Right atrium auricular region (tissue), 2 donors: Measurements from ENCODE around the gene TTLL5. TPM values are rescaled to one million over a fixed set of nuclear protein-coding genes. Genes with fewer than 3 reads are reported as not detected.

Source experiments
- DNase-seq: peaks from one replicate; pipeline ENCODE4 v3.0.0-alpha.2; 2019; ENCODE audit warnings: low spot score
- H3K27ac ChIP-seq, 2 donors: fragments of 200-600 bp; sonication (generic); 1 replicate in 1 of 2; 2 replicates in 1 of 2; pipeline ENCODE4 v1.5.1; 2016 to 2019
- H3K27me3 ChIP-seq, 2 donors: fragments of 200-600 bp; sonication (generic); one replicate each; pipeline versions ENCODE4 v1.5.1 to v1.6.0; 2017 to 2019
- H3K36me3 ChIP-seq: fragments of 200-600 bp; sonication (generic); one replicate; pipeline ENCODE4 v1.5.1; 2016
- H3K4me1 ChIP-seq, 2 donors: fragments of 200-600 bp; sonication (generic); one replicate each; pipeline versions ENCODE4 v1.5.1 to v1.6.0; 2017 to 2019
- H3K4me3 ChIP-seq, 2 donors: fragments of 200-600 bp; sonication (generic); 1 replicate in 1 of 2; 2 replicates in 1 of 2; pipeline ENCODE4 v1.5.1; 2017 to 2019; ENCODE audit warnings: mild to moderate bottlenecking in 1 of 2, moderate library complexity in 1 of 2
- H3K9me3 ChIP-seq, 2 donors: fragments of 200-600 bp; sonication (generic); one replicate each; pipeline ENCODE4 v1.5.1; 2019
- CTCF ChIP-seq, 2 donors: fragments of 200-600 bp; sonication (generic); IDR thresholded peaks; one replicate each; pipeline ENCODE4 v1.5.1; 2019; ENCODE audit warnings: antibody characterized with exemption in 2 of 2
- total RNA-seq, 2 donors: library from RNA; depleted of rRNA; stranded (reverse); fragments of >200 nt; gene quantifications; one replicate each; pipeline ENCODE4 v1.1.0, GENCODE V29; 2016

TTLL5 gene
- total RNA-seq, 2 donors from 2014 or later = 15.3 to 22.6 TPM

GRCh38 chr14:75700295-75700694, 39.2 kb downstream of the TTLL5 start:
- Histone ChIP-seq H3K4me1 (peaks cover 0 to 13% of the 10 kb centered on the region in 2 donors), H3K27me3 (no peaks in the 10 kb centered on the region), H3K27ac (no peak overlapping the region), H3K9me3 (peaks cover 0 to 2% of the 10 kb centered on the region in 2 donors), H3K4me3 (no peak overlapping the region), H3K36me3 (peaks cover 15% of the 10 kb centered on the region)
- DNase-seq = no peak
- TF ChIP-seq CTCF (IDR thresholded peaks at IDR 0.05) = no peak

GRCh38 chr14:75702122-75702521, 41.1 kb downstream of the TTLL5 start:
- no peak for TF ChIP-seq CTCF (IDR thresholded peaks at IDR 0.05)
- Histone ChIP-seq H3K36me3 (peaks cover 15% of the 10 kb centered on the region), H3K9me3 (no peaks in the 10 kb centered on the region), H3K27ac (peak overlapping the region; percentile 44 to 57), H3K4me1 (peaks cover 0 to 13% of the 10 kb centered on the region in 2 donors), H3K4me3 (no peak overlapping the region), H3K27me3 (no peaks in the 10 kb centered on the region)
- DNase-seq = no peak

GRCh38 chr14:75702616-75703261, 41.7 kb downstream of the TTLL5 start:
- H3K4me1 ChIP-seq = peaks cover 0 to 13% of the 10 kb centered on the region in 2 donors
- H3K36me3 ChIP-seq = peaks cover 15% of the 10 kb centered on the region
- no peaks in the 10 kb centered on the region for H3K27me3 ChIP-seq
- no peak for TF ChIP-seq CTCF (IDR thresholded peaks at IDR 0.05)
- no peaks in the 10 kb centered on the region for H3K9me3 ChIP-seq
- no peak overlapping the region for H3K4me3 ChIP-seq
- H3K27ac ChIP-seq = peak overlapping the region; percentile 44 to 57
- DNase-seq = no peak

- Histone ChIP-seq H3K4me1 (peaks cover 0 to 13% of the 10 kb centered on the region in 2 donors), H3K36me3 (peaks cover 10% of the 10 kb centered on the region), H3K9me3 (no peaks in the 10 kb centered on the region), H3K27me3 (no peaks in the 10 kb centered on the region), H3K4me3 (no peak overlapping the region), H3K27ac (peak overlapping the region; percentile 44 to 57)
- TF ChIP-seq CTCF (IDR thresholded peaks at IDR 0.05) = no peak
- no peak for DNase-seq
Observed at GRCh38 chr14:75703467-75703866, 42.4 kb downstream of the TTLL5 start.

- TF ChIP-seq CTCF (IDR thresholded peaks at IDR 0.05) = no peak
- Histone ChIP-seq H3K27me3 (no peaks in the 10 kb centered on the region), H3K36me3 (peaks cover 10% of the 10 kb centered on the region), H3K9me3 (no peaks in the 10 kb centered on the region), H3K4me3 (no peak overlapping the region), H3K4me1 (peaks cover 0 to 13% of the 10 kb centered on the region in 2 donors), H3K27ac (no peak overlapping the region)
- DNase-seq = no peak
Observed at GRCh38 chr14:75705014-75705413, 44.0 kb downstream of the TTLL5 start.
